Mucosa of descending colon (tissue), 3 donors: ENCODE results near the gene GTSE1. TPM values are rescaled to one million over a fixed set of nuclear protein-coding genes. Genes with fewer than 3 reads are reported as not detected.

Experiments
- ATAC-seq: fragments of 200-7000 bp; cut with Tn5 transposase; one replicate; pipeline ENCODE4 v1.9.1; 2020; ENCODE audit warnings: mild to moderate bottlenecking, moderate library complexity
- DNase-seq, 3 donors: peaks; one replicate each; pipeline ENCODE4 v3.0.0-alpha.2; 2020
- H3K36me3 ChIP-seq: fragments of 200-600 bp; one replicate; pipeline ENCODE4 v1.8.0; 2021; ENCODE audit warnings: low read depth, mild to moderate bottlenecking
- H3K4me1 ChIP-seq: fragments of 200-600 bp; one replicate; pipeline ENCODE4 v1.8.0; 2021; ENCODE audit warnings: low read depth, mild to moderate bottlenecking
- H3K4me3 ChIP-seq: fragments of 200-600 bp; one replicate; pipeline ENCODE4 v1.8.0; 2021; ENCODE audit warnings: mild to moderate bottlenecking
- H3K9me3 ChIP-seq: fragments of 200-600 bp; one replicate; pipeline ENCODE4 v1.8.0; 2021; ENCODE audit warnings: mild to moderate bottlenecking
- CTCF ChIP-seq: fragments of 200-600 bp; IDR thresholded peaks from one replicate; pipeline ENCODE4 v1.8.0; 2022; ENCODE audit warnings: antibody characterized with exemption, mild to moderate bottlenecking
- intact Hi-C, 2 donors: fragments of 100-400 bp; cut with DNase I in 1 of 2; cut with micrococcal nuclease in 1 of 2; formaldehyde crosslinking; loops; one replicate each; pipeline versions ENCODE4 v1.11.0 to v1.11.1; 2022; cut with DNase I, micrococcal nuclease
- total RNA-seq, 3 donors: library from RNA; stranded (reverse); fragmentation: NEBNext Ultra II Directional in 2 of 3; extraction: Animal tissue kit (Norgen Biotek cat#: 25700) in 2 of 3; gene quantifications; one replicate each; pipeline versions ENCODE4 v1.2.1 to v1.2.4, GENCODE V29; 2021 to 2023
- donor health status: DM: no; HTN: no; CAD: no; lungs with moderate emphysema.
- donor health status: DM: no; HTN: no; CAD: no.
- donor health status: DM: no; HTN: yes; CAD: no.

Gene GTSE1
- total RNA-seq, 3 donors from 2014 or later: 1.6 to 10.9 (median 3.6) TPM

GRCh38 chr22:46356496-46357480 is 60.1 kb downstream of the GTSE1 start:
- TF ChIP-seq CTCF: no peak
- DNase-seq: peak in 1 of 3 donors; percentile 24

GRCh38 chr22:46357711-46358520 is 61.2 kb downstream of the GTSE1 start:
- intact Hi-C loops: loop anchor here in 1 of 2 donors (10.0 kb wide), 1 partner anchor 187 kb away; no protein-coding TSS in a partner anchor
- ATAC-seq: no peak
- DNase-seq: peak in 1 of 3 donors; percentile 7
- TF ChIP-seq CTCF: no peak
- H3K9me3 ChIP-seq: no peaks in the 10 kb centered on the region
- H3K36me3 ChIP-seq: peaks cover 3% of the 10 kb centered on the region
- no peaks in the 10 kb centered on the region for H3K4me1 ChIP-seq
- H3K4me3 ChIP-seq: no peak overlapping the region

More at GRCh38 chr22:46356496-46357480, 60.1 kb downstream of the GTSE1 start:
- no peak for ATAC-seq
- Histone ChIP-seq H3K4me3 (no peak overlapping the region), H3K9me3 (no peaks in the 10 kb centered on the region), H3K36me3 (peaks cover 12% of the 10 kb centered on the region), H3K4me1 (no peaks in the 10 kb centered on the region)
- intact Hi-C loops: loop anchor here in 1 of 2 donors (10.0 kb wide), 1 partner anchor 188 kb away; no protein-coding TSS in a partner anchor

- no peak for TF ChIP-seq CTCF
- no peak overlapping the region for H3K4me3 ChIP-seq
- H3K9me3 ChIP-seq: no peaks in the 10 kb centered on the region
- intact Hi-C loops: loop anchor here in 1 of 2 donors (10.0 kb wide), 1 partner anchor 186 kb away; no protein-coding TSS in a partner anchor
- peak in 1 of 3 donors; percentile 12 for DNase-seq
- ATAC-seq: no peak
- H3K36me3 ChIP-seq: no peaks in the 10 kb centered on the region
- H3K4me1 ChIP-seq: no peaks in the 10 kb centered on the region
Measured at GRCh38 chr22:46358766-46359165, 62.1 kb downstream of the GTSE1 start.

- no peak for TF ChIP-seq CTCF
- H3K36me3 ChIP-seq: no peaks in the 10 kb centered on the region
- ATAC-seq (no peak), DNase-seq (peak in 1 of 3 donors; percentile 26)
- no peaks in the 10 kb centered on the region for H3K4me1 ChIP-seq
- no peak overlapping the region for H3K4me3 ChIP-seq
- no peaks in the 10 kb centered on the region for H3K9me3 ChIP-seq
- intact Hi-C loops: loop anchor here in 1 of 2 donors (10.0 kb wide), 1 partner anchor 185 kb away; no protein-coding TSS in a partner anchor
Measured at GRCh38 chr22:46359362-46359761, 62.7 kb downstream of the GTSE1 start.

GRCh38 chr22:46360097-46360496 is 63.4 kb downstream of the GTSE1 start:
- ATAC-seq: no peak
- Histone ChIP-seq H3K9me3 (no peaks in the 10 kb centered on the region), H3K4me3 (no peak overlapping the region), H3K36me3 (no peaks in the 10 kb centered on the region), H3K4me1 (no peaks in the 10 kb centered on the region)
- TF ChIP-seq CTCF: no peak
- intact Hi-C loops: no loop called here
- peak in 1 of 3 donors; percentile 13 for DNase-seq
